ENCODE measurements around the gene TPRG1.
"Not testable (repeated sequence)": the region's sequence is repeated elsewhere in the genome, so short reads cannot be mapped to it uniquely, and the experiment has no call there.

The TPRG1 gene

DNA sequence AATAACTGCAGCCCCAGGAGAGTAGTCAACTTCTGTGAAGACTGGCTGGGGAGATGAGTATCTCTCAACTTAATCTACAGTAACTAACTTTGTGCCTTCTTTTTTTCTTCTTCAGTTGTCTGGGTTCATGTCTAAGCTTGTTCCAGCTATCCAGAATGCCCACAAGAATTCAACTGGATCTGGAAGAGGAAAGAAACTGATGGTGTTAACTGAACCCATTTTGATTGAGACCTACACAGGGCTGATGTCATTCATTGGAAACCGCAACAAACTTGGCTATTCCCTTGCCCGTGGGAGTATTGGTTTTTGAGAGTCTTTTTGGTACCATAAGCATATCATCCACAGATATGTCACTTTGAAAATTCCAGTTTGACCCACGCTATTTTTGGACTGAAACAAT lies 148.7 kb downstream of the TPRG1 start:
- no peak overlapping the region for H2AFZ ChIP-seq
- no peak overlapping the region for H3K9ac ChIP-seq
- no peaks in the 10 kb centered on the region for H3K27me3 ChIP-seq (ENCODE audit: control insufficient read depth, insufficient read depth, low read length)
- peaks cover 18% of the 10 kb centered on the region for H3K4me1 ChIP-seq
- no peaks in the 10 kb centered on the region for H3K36me3 ChIP-seq (ENCODE audit: control insufficient read depth, insufficient read depth, low read length)
- H3K27ac ChIP-seq: no peak overlapping the region
- H3K4me3 ChIP-seq (ENCODE audit: low read depth, low read length): no peak overlapping the region
- H3K79me2 ChIP-seq: no peaks in the 10 kb centered on the region
- TF ChIP-seq, protein P1, sequence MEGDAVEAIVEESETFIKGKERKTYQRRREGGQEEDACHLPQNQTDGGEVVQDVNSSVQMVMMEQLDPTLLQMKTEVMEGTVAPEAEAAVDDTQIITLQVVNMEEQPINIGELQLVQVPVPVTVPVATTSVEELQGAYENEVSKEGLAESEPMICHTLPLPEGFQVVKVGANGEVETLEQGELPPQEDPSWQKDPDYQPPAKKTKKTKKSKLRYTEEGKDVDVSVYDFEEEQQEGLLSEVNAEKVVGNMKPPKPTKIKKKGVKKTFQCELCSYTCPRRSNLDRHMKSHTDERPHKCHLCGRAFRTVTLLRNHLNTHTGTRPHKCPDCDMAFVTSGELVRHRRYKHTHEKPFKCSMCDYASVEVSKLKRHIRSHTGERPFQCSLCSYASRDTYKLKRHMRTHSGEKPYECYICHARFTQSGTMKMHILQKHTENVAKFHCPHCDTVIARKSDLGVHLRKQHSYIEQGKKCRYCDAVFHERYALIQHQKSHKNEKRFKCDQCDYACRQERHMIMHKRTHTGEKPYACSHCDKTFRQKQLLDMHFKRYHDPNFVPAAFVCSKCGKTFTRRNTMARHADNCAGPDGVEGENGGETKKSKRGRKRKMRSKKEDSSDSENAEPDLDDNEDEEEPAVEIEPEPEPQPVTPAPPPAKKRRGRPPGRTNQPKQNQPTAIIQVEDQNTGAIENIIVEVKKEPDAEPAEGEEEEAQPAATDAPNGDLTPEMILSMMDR (IDR thresholded peaks at IDR 0.05): no peak
- no peak overlapping the region for H3K4me2 ChIP-seq (ENCODE audit: low read length)
- no peaks in the 10 kb centered on the region for H3K9me3 ChIP-seq (ENCODE audit: control insufficient read depth, low read length)

DNA sequence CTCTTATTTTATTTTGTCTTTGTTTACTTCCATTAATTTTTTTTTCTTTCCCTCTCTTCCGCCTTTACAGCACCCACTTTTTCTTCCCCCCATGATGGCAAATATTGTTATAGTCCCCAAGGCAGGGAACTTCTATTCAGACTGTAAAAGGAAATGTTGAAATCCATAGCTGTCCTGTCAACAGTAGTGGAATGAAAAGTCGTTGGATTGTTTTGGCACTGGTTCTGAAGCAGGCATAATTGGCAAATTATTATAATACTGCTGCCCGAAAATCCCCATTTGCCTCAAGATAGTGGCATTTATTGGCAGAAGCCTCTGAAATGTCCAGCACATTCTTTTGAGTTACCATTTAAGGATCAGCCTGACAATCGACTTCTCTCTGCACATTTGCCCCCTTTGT lies 150.6 kb downstream of the TPRG1 start:
- H3K36me3 ChIP-seq (ENCODE audit: control insufficient read depth, insufficient read depth, low read length): no peaks in the 10 kb centered on the region
- H3K9me3 ChIP-seq (ENCODE audit: control insufficient read depth, low read length): no peaks in the 10 kb centered on the region
- TF ChIP-seq, protein P1 (IDR thresholded peaks at IDR 0.05): no peak
- H3K4me3 ChIP-seq (ENCODE audit: low read depth, low read length): no peak overlapping the region
- H3K4me1 ChIP-seq: peaks cover 23% of the 10 kb centered on the region
- H3K9ac ChIP-seq: no peak overlapping the region
- H2AFZ ChIP-seq: no peak overlapping the region
- no peak overlapping the region for H3K4me2 ChIP-seq (ENCODE audit: low read length)
- H3K27ac ChIP-seq: no peak overlapping the region
- no peaks in the 10 kb centered on the region for H3K27me3 ChIP-seq (ENCODE audit: control insufficient read depth, insufficient read depth, low read length)
- H3K79me2 ChIP-seq: no peaks in the 10 kb centered on the region

DNA sequence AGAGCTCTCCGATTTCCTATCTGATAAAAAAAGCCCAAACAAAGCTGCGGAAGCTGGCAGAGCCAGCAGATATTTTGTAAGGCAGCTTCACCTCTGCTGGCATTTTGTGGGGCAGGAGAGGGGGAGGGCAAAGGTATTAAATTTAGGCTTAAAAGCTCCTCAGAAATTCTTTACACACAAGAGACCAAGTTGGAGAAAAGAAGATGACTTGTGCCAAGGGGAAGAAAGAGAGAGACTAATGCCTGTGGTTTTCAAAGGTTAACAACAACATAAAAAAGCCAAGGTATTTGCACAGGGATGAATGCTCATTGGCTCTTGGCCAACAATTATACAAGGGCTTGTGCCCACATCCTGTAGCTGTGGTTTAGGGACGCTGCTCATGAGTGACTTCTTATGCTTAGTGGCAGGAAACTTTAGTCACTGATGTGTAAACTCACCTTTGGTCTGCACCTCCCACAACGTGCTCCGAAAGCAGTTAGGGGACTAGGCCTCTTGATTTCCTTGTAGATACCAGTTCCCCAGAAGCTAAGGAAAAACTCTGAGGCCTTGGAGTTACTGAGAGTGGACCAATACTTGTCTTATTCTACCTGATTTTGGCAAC lies 152.9 kb downstream of the TPRG1 start:
- peak overlapping the region; percentile 29 for H3K4me3 ChIP-seq (ENCODE audit: low read depth, low read length)
- peak overlapping the region; percentile 48 for H2AFZ ChIP-seq
- H3K4me1 ChIP-seq: peaks cover 23% of the 10 kb centered on the region
- H3K79me2 ChIP-seq: no peaks in the 10 kb centered on the region
- peak overlapping the region; percentile 30 for H3K4me2 ChIP-seq (ENCODE audit: low read length)
- no peaks in the 10 kb centered on the region for H3K36me3 ChIP-seq (ENCODE audit: control insufficient read depth, insufficient read depth, low read length)
- H3K9ac ChIP-seq: no peak overlapping the region
- H3K27ac ChIP-seq: peak overlapping the region; percentile 74
- H3K27me3 ChIP-seq (ENCODE audit: control insufficient read depth, insufficient read depth, low read length): no peaks in the 10 kb centered on the region
- H3K9me3 ChIP-seq (ENCODE audit: control insufficient read depth, low read length): no peaks in the 10 kb centered on the region
- TF ChIP-seq, protein P1 (IDR thresholded peaks at IDR 0.05): no peak

DNA sequence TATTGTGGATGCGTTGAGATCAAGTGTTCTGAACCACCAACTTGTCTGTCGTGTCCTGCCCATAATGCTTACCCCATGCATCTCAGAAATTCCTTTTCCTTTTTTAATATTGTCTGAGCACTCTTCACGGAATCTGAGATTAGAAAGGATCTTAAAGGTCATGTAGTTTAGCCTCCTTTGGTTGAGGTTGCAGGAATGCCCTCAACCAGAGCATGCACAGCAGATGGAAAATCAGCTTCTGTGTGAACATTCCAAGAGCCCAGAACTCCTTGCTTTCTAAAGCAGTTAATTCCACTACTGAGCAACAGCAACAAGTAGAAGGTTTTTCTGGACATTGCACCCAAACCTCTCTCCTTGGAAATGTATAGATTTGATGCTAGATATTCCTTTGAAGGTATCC lies 153.7 kb downstream of the TPRG1 start:
- no peaks in the 10 kb centered on the region for H3K36me3 ChIP-seq (ENCODE audit: control insufficient read depth, insufficient read depth, low read length)
- TF ChIP-seq, protein P1 (IDR thresholded peaks at IDR 0.05): no peak
- H3K27me3 ChIP-seq (ENCODE audit: control insufficient read depth, insufficient read depth, low read length): no peaks in the 10 kb centered on the region
- H3K79me2 ChIP-seq: no peaks in the 10 kb centered on the region
- H3K4me1 ChIP-seq: peaks cover 23% of the 10 kb centered on the region
- peak overlapping the region; percentile 74 for H3K27ac ChIP-seq
- peak overlapping the region; percentile 29 for H3K4me3 ChIP-seq (ENCODE audit: low read depth, low read length)
- no peaks in the 10 kb centered on the region for H3K9me3 ChIP-seq (ENCODE audit: control insufficient read depth, low read length)
- no peak overlapping the region for H3K9ac ChIP-seq
- no peak overlapping the region for H2AFZ ChIP-seq
- H3K4me2 ChIP-seq (ENCODE audit: low read length): peak overlapping the region; percentile 30

DNA sequence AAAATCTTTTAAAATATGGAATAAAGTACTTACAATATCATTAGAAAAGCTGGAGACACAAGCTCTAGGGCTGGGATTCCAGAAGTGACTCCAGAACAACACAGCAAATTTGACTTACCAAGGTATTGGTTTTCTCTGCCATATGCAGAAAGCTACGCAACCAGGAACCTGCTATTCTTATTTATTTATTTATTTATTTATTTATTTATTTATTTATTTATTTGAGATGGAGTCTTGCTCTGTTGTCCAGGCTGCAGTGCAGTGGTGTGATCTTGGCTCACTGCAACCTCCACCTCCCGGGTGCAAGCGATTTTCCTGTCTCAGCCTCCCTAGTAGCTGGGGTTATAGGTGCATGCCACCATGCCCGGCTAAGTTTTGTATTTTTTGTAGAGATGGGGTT lies 157.9 kb downstream of the TPRG1 start:
- not testable (repeated sequence) for H3K36me3 ChIP-seq (ENCODE audit: control insufficient read depth, insufficient read depth, low read length)

More for the DNA sequence above, 157.9 kb downstream of the TPRG1 start:
- peaks cover 14% of the 10 kb centered on the region for H3K4me1 ChIP-seq
- not testable (repeated sequence) for H3K4me2 ChIP-seq (ENCODE audit: low read length); H3K27ac ChIP-seq; H3K79me2 ChIP-seq; H2AFZ ChIP-seq; H3K27me3 ChIP-seq (ENCODE audit: control insufficient read depth, insufficient read depth, low read length); H3K9ac ChIP-seq; H3K4me3 ChIP-seq (ENCODE audit: low read depth, low read length); H3K9me3 ChIP-seq (ENCODE audit: control insufficient read depth, low read length)

All from parathyroid adenoma (tissue), 2 donors.